Activated T-cell treated with anti-CD3 and anti-CD28 coated beads, Interleukin-2, amount 50 U/mL, for 4 hours (primary cell): Measurements from ENCODE around the gene VEGFC. TPM values are rescaled to one million over a fixed set of nuclear protein-coding genes. Genes with fewer than 3 reads are reported as not detected.

Experiments
- ATAC-seq, 2 donors: fragments of 200-7000 bp; cut with Tn5 transposase; one replicate each; pipeline ENCODE4 v1.10.0; 2021
- DNase-seq: peaks from one replicate; pipeline ENCODE4 v3.0.0-alpha.2; 2020
- H3K27me3 Mint-ChIP-seq: one replicate; pipeline ENCODE4 v1.8.0; 2021; ENCODE audit warnings: low read depth, mixed read lengths
- H3K36me3 Mint-ChIP-seq: one replicate; pipeline ENCODE4 v1.8.0; 2022; ENCODE audit warnings: mixed read lengths; ENCODE audit not compliant: insufficient read depth
- H3K4me1 Mint-ChIP-seq: one replicate; pipeline ENCODE4 v1.8.0; 2021; ENCODE audit warnings: low read depth, mixed read lengths
- H3K4me3 Mint-ChIP-seq: one replicate; pipeline ENCODE4 v1.8.0; 2021; ENCODE audit warnings: mild to moderate bottlenecking, moderate library complexity, mixed read lengths
- H3K9me3 Mint-ChIP-seq: one replicate; pipeline ENCODE4 v1.8.0; 2021; ENCODE audit warnings: mixed read lengths
- total RNA-seq, 3 donors: library from RNA; stranded (reverse); gene quantifications; one replicate each; pipeline ENCODE4 v1.2.1, GENCODE V29; 2021

Gene VEGFC
- total RNA-seq, 3 donors from 2014 or later = 0.11 to 0.14 TPM; not detected in 1

DNA sequence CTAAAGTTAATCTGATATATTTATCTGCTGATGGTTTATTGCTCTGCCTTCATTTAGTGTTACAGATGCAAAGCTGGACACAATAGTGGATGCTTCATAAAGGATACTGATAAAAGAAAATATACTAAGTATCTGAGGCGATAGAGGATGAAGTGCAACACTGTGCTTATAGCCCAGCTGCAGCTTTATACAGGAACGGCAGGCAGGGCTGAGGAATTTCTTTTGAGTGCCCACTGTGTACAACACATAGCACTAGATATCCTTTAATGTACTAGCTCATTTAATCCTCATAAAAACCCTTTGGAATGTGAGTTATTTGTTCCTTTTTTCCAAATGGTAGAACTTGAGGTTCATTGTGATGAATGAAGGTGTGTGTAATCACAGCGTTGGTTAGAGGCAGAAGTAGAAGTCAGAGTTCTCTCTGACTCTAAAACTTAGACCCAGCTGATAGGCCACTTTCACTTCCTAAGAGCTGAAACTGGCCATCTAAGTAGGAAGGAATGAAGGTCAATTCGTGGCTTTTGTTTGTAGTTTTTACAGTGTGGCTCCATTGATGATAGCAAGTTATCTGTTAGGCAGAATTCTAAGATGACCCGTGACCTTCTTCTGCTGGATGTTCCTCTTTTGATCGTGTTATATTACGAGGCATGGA is 138.0 kb downstream of the VEGFC start:
- no peaks in the 10 kb centered on the region for H3K9me3 Mint-ChIP-seq
- no peaks in the 10 kb centered on the region for H3K36me3 Mint-ChIP-seq
- no peaks in the 10 kb centered on the region for H3K4me1 Mint-ChIP-seq
- DNase-seq (no peak), ATAC-seq (no peak)
- no peaks in the 10 kb centered on the region for H3K27me3 Mint-ChIP-seq
- H3K4me3 Mint-ChIP-seq = no peak overlapping the region

DNA sequence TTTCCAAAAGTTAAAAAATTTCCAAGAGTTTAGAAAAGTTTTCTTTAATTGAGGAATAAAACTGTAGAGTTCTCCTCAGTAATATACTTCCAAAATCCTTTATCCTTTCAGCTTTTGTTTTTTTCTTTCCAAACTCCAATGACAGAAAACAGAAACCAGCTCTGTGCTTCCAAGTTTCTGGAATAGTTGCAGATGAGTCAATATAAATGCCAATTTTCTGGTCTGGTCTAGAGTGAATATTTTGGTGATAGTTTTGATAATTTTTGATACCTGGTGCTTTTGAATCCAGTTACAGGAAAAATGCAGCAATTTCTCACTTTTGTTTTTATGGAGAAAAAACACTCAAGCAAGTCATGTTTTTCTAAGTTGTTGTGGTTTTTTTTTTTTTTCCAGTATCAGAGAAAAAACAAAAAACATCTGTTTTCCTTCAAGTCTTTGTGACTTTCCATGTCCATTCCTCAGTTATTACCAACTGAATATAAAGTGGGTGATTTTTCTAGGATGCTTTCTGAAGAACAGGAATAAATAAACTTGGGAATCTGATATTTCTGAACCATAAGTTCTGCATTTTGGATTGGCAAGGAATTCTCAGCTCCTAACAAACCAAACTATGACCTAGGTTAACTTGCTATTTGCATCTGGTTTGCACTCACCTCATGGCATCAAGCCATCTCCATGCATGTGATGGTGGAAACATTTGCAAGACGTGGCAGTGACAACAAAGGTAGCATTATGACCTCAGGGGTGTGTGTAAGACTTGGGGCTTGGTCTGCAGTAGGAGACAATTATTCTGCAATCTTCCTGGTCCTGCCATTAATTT is 139.1 kb downstream of the VEGFC start:
- no peaks in the 10 kb centered on the region for H3K27me3 Mint-ChIP-seq
- H3K4me1 Mint-ChIP-seq = no peaks in the 10 kb centered on the region
- DNase-seq (no peak), ATAC-seq (no peak)
- no peaks in the 10 kb centered on the region for H3K36me3 Mint-ChIP-seq
- H3K4me3 Mint-ChIP-seq = no peak overlapping the region
- no peaks in the 10 kb centered on the region for H3K9me3 Mint-ChIP-seq

DNA sequence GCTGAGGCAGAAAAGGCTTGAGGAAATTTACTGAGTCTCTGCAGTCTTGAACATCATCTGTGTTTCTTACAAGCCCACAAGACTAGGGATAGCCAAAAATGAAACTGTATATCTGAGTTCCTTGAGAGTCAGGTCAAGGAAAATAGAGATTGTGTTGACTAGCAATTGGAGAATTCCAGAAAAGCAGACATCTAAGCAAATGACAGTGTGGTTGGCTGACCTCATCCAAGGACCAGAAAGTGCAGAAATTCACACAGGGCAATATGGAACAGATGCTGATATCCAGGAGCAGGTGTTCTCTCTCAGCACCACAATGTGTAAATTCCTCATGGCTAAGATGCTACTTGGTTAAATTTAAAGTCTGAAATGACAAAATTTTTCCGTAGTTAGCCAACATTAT is 146.4 kb downstream of the VEGFC start:
- Mint-ChIP-seq H3K4me3 (no peak overlapping the region), H3K27me3 (no peaks in the 10 kb centered on the region), H3K4me1 (no peaks in the 10 kb centered on the region), H3K36me3 (no peaks in the 10 kb centered on the region), H3K9me3 (no peaks in the 10 kb centered on the region)
- ATAC-seq (no peak), DNase-seq (no peak)

DNA sequence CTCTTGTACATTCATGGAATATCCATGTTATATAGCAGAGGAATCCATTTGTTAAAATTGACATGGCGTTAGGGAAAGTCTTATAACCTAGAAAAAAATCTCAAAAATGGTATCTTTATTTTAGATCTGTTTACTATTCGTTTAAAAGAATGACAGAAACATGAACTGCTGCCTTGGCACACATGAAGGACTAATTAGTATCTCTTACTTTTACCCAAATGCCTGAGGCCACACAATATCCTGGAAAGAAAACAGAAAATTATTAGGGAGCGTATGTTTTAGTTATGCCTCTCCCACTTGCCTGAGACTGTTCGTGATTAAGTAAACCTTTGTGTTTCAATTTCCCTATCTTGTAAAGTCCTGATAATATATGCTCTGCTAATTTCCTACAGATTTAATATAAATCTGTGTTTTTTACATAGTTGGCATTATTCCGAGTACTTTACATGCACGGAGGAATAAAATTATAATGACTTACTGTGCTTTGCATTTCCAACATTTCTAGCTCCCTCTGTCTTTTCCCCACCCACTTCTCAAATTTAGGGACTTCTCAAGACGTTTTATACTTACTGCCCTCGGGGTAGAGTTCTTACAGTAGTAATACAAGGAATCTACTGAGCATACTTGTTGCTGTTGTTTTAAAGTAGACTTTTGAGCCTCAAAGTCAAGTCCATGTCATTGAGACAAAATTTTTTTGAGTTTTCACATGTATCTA is 147.3 kb downstream of the VEGFC start:
- H3K36me3 Mint-ChIP-seq = no peaks in the 10 kb centered on the region
- H3K9me3 Mint-ChIP-seq = no peaks in the 10 kb centered on the region
- no peaks in the 10 kb centered on the region for H3K4me1 Mint-ChIP-seq
- no peak for ATAC-seq
- no peak overlapping the region for H3K4me3 Mint-ChIP-seq
- no peak for DNase-seq
- H3K27me3 Mint-ChIP-seq = no peaks in the 10 kb centered on the region

DNA sequence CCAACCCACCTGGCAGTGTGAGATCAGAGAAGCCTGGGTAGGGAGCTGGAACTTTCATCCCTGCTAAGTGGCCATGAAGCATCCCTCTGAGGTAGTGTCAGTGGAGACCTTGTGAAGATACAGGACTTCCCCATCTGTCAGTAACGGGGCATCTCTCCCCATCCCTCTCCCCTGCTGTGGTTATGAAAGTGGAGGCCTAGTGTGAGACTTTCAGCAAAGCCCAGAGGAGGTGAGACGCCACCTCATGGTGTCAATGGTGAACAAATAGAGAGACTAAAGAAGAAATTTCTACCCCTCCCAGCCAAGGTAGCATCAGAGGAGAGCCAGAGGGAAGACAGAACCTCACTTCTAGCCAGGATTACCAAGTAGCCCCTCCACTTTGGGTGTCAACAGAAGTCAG is 150.2 kb downstream of the VEGFC start:
- ATAC-seq (no peak), DNase-seq (no peak)
- Mint-ChIP-seq H3K36me3 (no peaks in the 10 kb centered on the region), H3K27me3 (no peaks in the 10 kb centered on the region), H3K4me3 (no peak overlapping the region), H3K9me3 (peaks cover 6% of the 10 kb centered on the region), H3K4me1 (no peaks in the 10 kb centered on the region)

DNA sequence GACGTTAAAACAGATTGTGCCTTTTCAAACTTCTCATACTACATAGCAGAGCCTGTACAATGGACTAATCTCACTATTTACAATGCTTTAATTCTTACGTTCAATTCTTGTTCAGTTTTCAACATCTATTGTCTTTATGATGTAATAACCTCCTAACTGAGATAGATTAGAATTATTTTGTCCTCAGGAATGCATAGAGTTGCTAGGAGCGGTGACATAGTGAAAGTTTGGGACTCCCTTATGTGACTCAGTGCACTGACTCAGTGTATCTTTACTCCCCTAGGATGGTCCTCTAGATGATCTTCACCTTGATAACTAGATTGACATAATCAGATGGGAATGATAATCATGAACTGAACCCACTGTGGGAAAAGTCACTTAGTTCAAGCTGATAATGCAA is 151.5 kb downstream of the VEGFC start:
- Mint-ChIP-seq H3K27me3 (no peaks in the 10 kb centered on the region), H3K4me3 (no peak overlapping the region), H3K4me1 (no peaks in the 10 kb centered on the region), H3K9me3 (peaks cover 6% of the 10 kb centered on the region), H3K36me3 (no peaks in the 10 kb centered on the region)
- DNase-seq (no peak), ATAC-seq (no peak)

DNA sequence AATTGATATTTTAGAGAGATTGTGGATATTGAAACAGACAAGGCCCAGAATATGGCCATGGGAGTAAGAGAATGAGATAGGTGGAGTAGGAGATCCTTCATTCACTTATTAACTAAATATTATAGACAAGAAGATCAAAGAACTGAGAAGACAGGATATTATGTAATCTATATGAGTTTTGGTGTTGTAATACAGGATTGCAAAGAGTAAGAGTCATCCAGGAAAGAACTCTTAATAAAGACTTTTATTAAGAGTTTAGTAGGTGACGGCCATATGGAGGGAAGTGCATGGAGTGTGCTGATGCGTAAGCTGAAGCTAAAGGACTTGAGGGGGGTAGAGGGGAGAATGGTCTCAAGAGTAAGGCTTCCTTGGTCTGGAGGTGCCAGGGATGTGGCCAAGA is 153.7 kb downstream of the VEGFC start:
- Mint-ChIP-seq H3K27me3 (no peaks in the 10 kb centered on the region), H3K4me3 (no peak overlapping the region), H3K9me3 (peaks cover 6% of the 10 kb centered on the region), H3K36me3 (no peaks in the 10 kb centered on the region), H3K4me1 (no peaks in the 10 kb centered on the region)
- DNase-seq = no peak
- ATAC-seq = no peak

DNA sequence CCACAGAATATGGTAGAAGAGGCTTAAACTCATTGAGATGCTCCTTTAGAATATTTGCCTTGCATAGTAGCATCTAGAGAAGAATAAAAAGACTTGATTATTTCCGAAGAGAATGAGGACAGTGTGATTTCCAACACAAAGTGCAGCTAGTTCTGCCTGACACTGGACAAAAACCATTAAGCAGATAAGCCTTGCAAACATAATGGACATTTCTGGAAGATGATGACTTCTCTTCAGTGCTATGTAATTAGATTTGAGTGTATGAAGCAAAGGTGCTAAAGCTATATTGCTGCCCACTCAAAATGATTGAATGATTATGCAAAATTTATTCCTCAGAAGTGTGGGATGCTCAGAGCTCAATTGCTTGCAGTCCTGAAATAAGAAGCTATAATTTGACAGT is 156.4 kb downstream of the VEGFC start:
- no peaks in the 10 kb centered on the region for H3K4me1 Mint-ChIP-seq
- no peak overlapping the region for H3K4me3 Mint-ChIP-seq
- ATAC-seq = no peak
- peaks cover 10% of the 10 kb centered on the region for H3K9me3 Mint-ChIP-seq
- H3K27me3 Mint-ChIP-seq = no peaks in the 10 kb centered on the region
- no peak for DNase-seq
- no peaks in the 10 kb centered on the region for H3K36me3 Mint-ChIP-seq

DNA sequence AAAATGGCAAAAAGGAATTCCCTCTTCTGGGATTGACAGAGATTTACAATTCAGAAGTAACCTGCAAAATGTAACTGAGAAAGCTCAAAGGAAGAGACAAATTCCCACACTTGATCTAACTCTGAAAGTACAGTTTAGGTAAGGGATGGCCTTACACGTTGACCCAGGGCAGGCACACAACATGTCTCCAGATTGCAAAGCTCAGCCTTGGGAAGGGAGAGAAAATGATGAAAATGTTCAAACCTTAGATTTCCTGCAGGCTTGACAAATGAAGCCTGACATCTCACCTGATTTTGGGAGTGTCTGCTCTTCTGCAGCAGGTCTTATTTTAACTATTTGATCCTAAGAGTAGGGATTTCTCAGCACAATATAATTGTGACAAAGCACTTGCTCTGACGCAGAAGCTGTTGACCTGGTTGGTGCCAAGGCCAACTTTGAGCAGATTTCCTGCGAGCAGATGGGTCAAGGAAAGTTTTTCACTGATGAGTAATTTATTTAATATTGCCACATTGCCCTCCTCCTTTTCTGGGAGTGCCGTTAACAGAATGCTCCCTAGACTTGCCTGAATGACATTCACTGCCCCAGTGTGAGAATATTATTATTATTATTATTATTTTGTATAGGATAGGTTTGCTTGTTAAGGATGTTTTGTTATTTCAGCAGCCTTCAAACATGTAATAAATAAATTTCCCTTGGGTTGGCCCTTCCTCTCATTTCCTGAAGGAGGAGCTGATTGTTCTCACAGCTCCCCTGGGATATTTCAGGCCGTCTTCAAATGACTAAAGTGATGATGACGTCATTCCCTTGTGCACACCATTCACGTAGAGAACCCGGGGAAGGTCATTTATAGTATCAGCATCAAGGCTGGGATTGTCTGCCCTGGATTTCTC is 157.1 kb downstream of the VEGFC start:
- Mint-ChIP-seq H3K36me3 (no peaks in the 10 kb centered on the region), H3K4me3 (no peak overlapping the region), H3K27me3 (no peaks in the 10 kb centered on the region), H3K9me3 (peaks cover 11% of the 10 kb centered on the region), H3K4me1 (no peaks in the 10 kb centered on the region)
- ATAC-seq (no peak), DNase-seq (no peak)
